IMR-90 (cell line): Measurements from ENCODE around the gene UPB1. TPM values are rescaled to one million over a fixed set of nuclear protein-coding genes. Genes with fewer than 3 reads are reported as not detected.

Experiments used
- ATAC-seq: fragments of 200-7000 bp; cut with Tn5 transposase; 2 replicates; pipeline ENCODE4 v1.9.1; 2020; ENCODE audit warnings: low read depth, mild to moderate bottlenecking, moderate library complexity
- BruUV-seq: library from RNA; stranded (reverse); fragments of 400-500 nt; replicated peaks from 2 replicates; lab custom pipeline; 2021; lab: Mats Ljungman, UMichigan
- CTCF ChIA-PET: fragments of 300-600 bp; formaldehyde crosslinking; extraction: SDS; loops from one replicate; lab custom pipeline; 2021; ENCODE audit warnings: antibody characterized with exemption; lab: Yijun Ruan, JAX
- POLR2A ChIA-PET: fragments of 300-600 bp; sonication (Branson Sonifier 250); formaldehyde crosslinking; loops from one replicate; lab custom pipeline; 2022; ENCODE audit warnings: antibody characterized with exemption; ENCODE audit not compliant: unreplicated experiment; lab: Charles Lee
- DNase-seq: peaks from one replicate; pipeline ENCODE4 v3.0.0; 2013
- H2AFZ ChIP-seq: replicated peaks from 2 replicates; pipeline ENCODE3; 2013; ENCODE audit warnings: low read length, mild to moderate bottlenecking; ENCODE audit not compliant: poor library complexity
- H2AK5ac ChIP-seq: 2 replicates; pipeline ENCODE4 v1.6.1; 2013; ENCODE audit warnings: low read depth, low read length, inconsistent platforms
- H2AK9ac ChIP-seq: replicated peaks from 2 replicates; pipeline ENCODE3; 2013; ENCODE audit warnings: mild to moderate bottlenecking, low read depth, low read length, moderate library complexity; ENCODE audit not compliant: poor library complexity
- H2BK120ac ChIP-seq: 2 replicates; pipeline ENCODE4 v1.6.1; 2013; ENCODE audit warnings: low read depth, low read length, inconsistent platforms
- H2BK15ac ChIP-seq: 3 replicates; pipeline ENCODE4 v1.6.1; 2013; ENCODE audit warnings: low read depth, low read length, inconsistent platforms
- H2BK20ac ChIP-seq: 2 replicates; pipeline ENCODE4 v1.6.1; 2013; ENCODE audit warnings: low read depth, mild to moderate bottlenecking, inconsistent platforms, low read length, moderate library complexity
- H2BK5ac ChIP-seq: 2 replicates; pipeline ENCODE4 v1.6.1; 2013; ENCODE audit warnings: mild to moderate bottlenecking, low read depth, low read length, inconsistent platforms; ENCODE audit not compliant: poor library complexity, severe bottlenecking
- H3K14ac ChIP-seq: replicated peaks from 2 replicates; pipeline ENCODE4 v1.6.1; 2013; ENCODE audit warnings: low read depth, low read length, inconsistent platforms
- H3K18ac ChIP-seq: 2 replicates; pipeline ENCODE4 v1.6.1; 2013; ENCODE audit warnings: low read depth, low read length, control low read depth
- H3K23ac ChIP-seq: 2 replicates; pipeline ENCODE4 v1.6.1; 2013; ENCODE audit warnings: low read depth, low read length, inconsistent platforms
- H3K27ac ChIP-seq: 2 replicates; pipeline ENCODE4 v1.5.1; 2013; ENCODE audit warnings: mild to moderate bottlenecking, control low read depth, low read length; ENCODE audit not compliant: insufficient read depth
- H3K27me3 ChIP-seq: 2 replicates; pipeline ENCODE4 v1.6.1; 2013; ENCODE audit warnings: low read length; ENCODE audit not compliant: control insufficient read depth, insufficient read depth
- H3K36me3 ChIP-seq: 2 replicates; pipeline ENCODE4 v1.6.1; 2013; ENCODE audit warnings: low read length, mixed read lengths; ENCODE audit not compliant: control insufficient read depth, insufficient read depth
- H3K4ac ChIP-seq: 2 replicates; pipeline ENCODE4 v1.6.1; 2013; ENCODE audit warnings: low read depth, low read length, inconsistent platforms
- H3K4me1 ChIP-seq: 2 replicates; pipeline ENCODE4 v1.6.1; 2013; ENCODE audit warnings: low read length, mixed read lengths; ENCODE audit not compliant: control insufficient read depth, insufficient read depth
- H3K4me2 ChIP-seq: 2 replicates; pipeline ENCODE4 v1.6.1; 2013; ENCODE audit warnings: low read depth, mild to moderate bottlenecking, control low read depth, low read length, moderate library complexity
- H3K4me3 ChIP-seq: 2 replicates; pipeline ENCODE4 v1.5.1; 2013; ENCODE audit warnings: low read depth, mild to moderate bottlenecking, control low read depth, low read length, moderate library complexity; ENCODE audit not compliant: insufficient read depth
- H3K56ac ChIP-seq: 2 replicates; pipeline ENCODE4 v1.6.1; 2013; ENCODE audit warnings: low read length, inconsistent platforms; ENCODE audit not compliant: insufficient read depth; ENCODE audit errors: extremely low read depth
- H3K79me1 ChIP-seq, 2 experiments: 2 replicates each; pipeline ENCODE4 v1.6.1; 2013; ENCODE audit warnings: low read length in 2 of 2, inconsistent platforms in 1 of 2, low read depth in 1 of 2
- H3K9ac ChIP-seq: 2 replicates; pipeline ENCODE4 v1.6.1; 2013; ENCODE audit warnings: low read depth, low read length, control low read depth
- H3K9me1 ChIP-seq: 2 replicates; pipeline ENCODE4 v1.6.1; 2013; ENCODE audit warnings: low read length, inconsistent platforms; ENCODE audit not compliant: insufficient read depth
- H3K9me3 ChIP-seq: 2 replicates; pipeline ENCODE4 v1.6.1; 2013; ENCODE audit warnings: low read length; ENCODE audit not compliant: control insufficient read depth, insufficient read depth
- H4K20me1 ChIP-seq: 2 replicates; pipeline ENCODE4 v1.6.1; 2013; ENCODE audit warnings: low read length, inconsistent platforms; ENCODE audit not compliant: insufficient read depth
- H4K5ac ChIP-seq: 2 replicates; pipeline ENCODE4 v1.6.1; 2013; ENCODE audit warnings: mild to moderate bottlenecking, low read depth, low read length, control low read depth
- H4K8ac ChIP-seq, 2 experiments: 2 replicates each; pipeline ENCODE4 v1.6.1; 2013; ENCODE audit warnings: low read depth in 2 of 2, low read length in 2 of 2, control low read depth in 1 of 2, inconsistent platforms in 1 of 2
- H4K91ac ChIP-seq: 2 replicates; pipeline ENCODE4 v1.6.1; 2013; ENCODE audit warnings: low read depth, low read length, inconsistent platforms; ENCODE audit not compliant: insufficient read depth
- BHLHE40 ChIP-seq: fragments of 150-350 bp; IDR thresholded peaks from 2 replicates; pipeline ENCODE4 v1.6.1; 2016; ENCODE audit warnings: mild to moderate bottlenecking, low read depth, low read length
- CEBPB ChIP-seq: IDR thresholded peaks from 2 replicates; pipeline ENCODE4 v1.6.1; 2012; ENCODE audit warnings: low read depth, low read length, improper control_type of control experiment
- FOS ChIP-seq: fragments of 150-350 bp; IDR thresholded peaks from 2 replicates; pipeline ENCODE4 v1.6.1; 2016; ENCODE audit warnings: low read depth, low read length
- MAFK ChIP-seq: IDR thresholded peaks from 2 replicates; pipeline ENCODE4 v1.6.1; 2012; ENCODE audit warnings: low read depth, low read length, improper control_type of control experiment
- MAZ ChIP-seq: IDR thresholded peaks from 2 replicates; pipeline ENCODE4 v1.6.1; 2012; ENCODE audit warnings: low read depth, mild to moderate bottlenecking, low read length, improper control_type of control experiment, moderate library complexity, borderline replicate concordance
- MXI1 ChIP-seq: IDR thresholded peaks from 2 replicates; pipeline ENCODE4 v1.6.1; 2012; ENCODE audit warnings: low read depth, mild to moderate bottlenecking, low read length, moderate library complexity, borderline replicate concordance
- NFE2L2 ChIP-seq: fragments of 150-350 bp; IDR thresholded peaks from 2 replicates; pipeline ENCODE4 v1.6.1; 2016; ENCODE audit warnings: low read depth, mild to moderate bottlenecking, low read length
- RAD21 ChIP-seq: IDR thresholded peaks from 2 replicates; pipeline ENCODE4 v1.6.1; 2012; ENCODE audit warnings: low read length, improper control_type of control experiment
- RCOR1 ChIP-seq: IDR thresholded peaks from 2 replicates; pipeline ENCODE4 v1.6.1; 2012; ENCODE audit warnings: mild to moderate bottlenecking, low read length, improper control_type of control experiment; ENCODE audit not compliant: insufficient replicate concordance
- RFX5 ChIP-seq: IDR thresholded peaks from 2 replicates; pipeline ENCODE4 v1.8.0; 2012; ENCODE audit warnings: low read depth, mild to moderate bottlenecking, low read length, moderate library complexity
- SMC3 ChIP-seq: fragments of 150-350 bp; IDR thresholded peaks from 2 replicates; pipeline ENCODE4 v1.6.1; 2016; ENCODE audit warnings: low read depth, mild to moderate bottlenecking, antibody characterized with exemption, low read length, moderate library complexity
- WGBS, 2 experiments: methylation state at CpG; one replicate each; pipeline versions ENCODE4 v1.1.5 to v1.1.7; 2013; ENCODE audit warnings: missing lambda C conversion rate in 2 of 2; ENCODE audit not compliant: insufficient read length in 1 of 2; ENCODE audit errors: extremely low coverage in 2 of 2; 5-methylcytosine and 5-hydroxymethylcytosine counted together
- dilution Hi-C: fragments of 300-500 bp; cut with HindIII; formaldehyde crosslinking; loops from one replicate; pipeline ENCODE4 v1.14.3; 2018; ENCODE audit warnings: low sequenced_read_pairs; ENCODE audit not compliant: unreplicated experiment
- in situ Hi-C: fragments of 300-500 bp; cut with MboI; formaldehyde crosslinking; loops from 3 replicates; pipeline ENCODE4 v1.14.3; 2019; ENCODE audit warnings: low sequenced_read_pairs, inconsistent platforms, mixed read lengths
- intact Hi-C: fragments of 100-400 bp; cut with micrococcal nuclease; formaldehyde crosslinking; loops from 2 replicates; pipeline ENCODE4 v1.10.0; 2022
- polyA plus RNA-seq, 3 experiments: library from polyadenylated mRNA; depleted of rRNA; stranded (reverse); fragments of >200 nt; gene quantifications; 2 replicates each; pipeline ENCODE4 v1.2.3, GENCODE V29; 2012; ENCODE audit warnings: low replicate concordance in 1 of 3
- total RNA-seq: library from RNA; depleted of rRNA; stranded (reverse); fragments of >200 nt; gene quantifications from 2 replicates; pipeline ENCODE4 v1.2.3, GENCODE V29; 2012
- TF ChIP-seq, protein P1 (sequence below): fragments of 150-350 bp; IDR thresholded peaks from 2 replicates; pipeline ENCODE4 v1.6.1; 2016; ENCODE audit warnings: low read depth, mild to moderate bottlenecking, low read length, moderate library complexity, borderline replicate concordance
- TF ChIP-seq, protein P2 (sequence below): fragments of 150-350 bp; IDR thresholded peaks from 2 replicates; pipeline ENCODE4 v1.6.1; 2017; ENCODE audit warnings: mild to moderate bottlenecking, antibody characterized with exemption, low read length, low read depth
- TF ChIP-seq, protein P3 (sequence below): conservative IDR thresholded peaks from 2 replicates; pipeline ENCODE4 v1.5.1; 2012; ENCODE audit warnings: mild to moderate bottlenecking, low read depth, low read length, improper control_type of control experiment

UPB1 gene
- total and polyA plus RNA-seq, 2 of the 4 experiments (the other 2 are of a cell fraction) = under 0.01 to 0.02 TPM

DNA sequence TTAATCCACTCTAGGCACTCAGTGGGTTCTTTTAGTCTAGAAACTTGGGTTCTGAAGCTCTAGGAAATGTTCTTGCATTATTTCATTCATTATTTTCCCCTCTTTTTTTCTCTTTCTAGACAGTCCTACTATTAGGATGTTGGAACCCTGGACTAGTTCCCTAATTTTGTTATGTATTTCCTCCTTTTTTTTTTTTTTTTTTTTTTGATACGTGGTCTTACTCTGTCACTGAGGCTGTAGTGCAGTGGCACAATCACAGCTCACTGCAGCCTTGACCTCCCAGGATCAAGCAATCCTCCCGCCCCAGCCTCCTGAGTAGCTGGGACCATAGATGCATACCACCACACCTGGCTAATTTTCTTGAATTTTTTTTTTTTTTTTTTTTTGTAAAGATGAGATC is 9.4 kb downstream of the UPB1 start:
- peaks cover 5% of the 10 kb centered on the region for H3K4me1 ChIP-seq
- H4K20me1 ChIP-seq = no peaks in the 10 kb centered on the region
- no peak overlapping the region for H3K23ac ChIP-seq
- no peak overlapping the region for H2BK20ac ChIP-seq
- BruUV-seq = no TSS peak
- no peak for DNase-seq
- H2BK5ac ChIP-seq = no peak overlapping the region
- no peak overlapping the region for H3K56ac ChIP-seq
- dilution Hi-C loops (no loop called here), in situ Hi-C loops (loop anchor here (5.0 kb wide), 1 partner anchor 87 kb away; no protein-coding TSS in a partner anchor), intact Hi-C loops (no loop called here)
- no peak overlapping the region for H4K5ac ChIP-seq
- no peak overlapping the region for H4K91ac ChIP-seq
- H2AK9ac ChIP-seq = no peak overlapping the region
- H3K4ac ChIP-seq = no peak overlapping the region
- no peak overlapping the region for H3K14ac ChIP-seq
- TF ChIP-seq, protein P1, sequence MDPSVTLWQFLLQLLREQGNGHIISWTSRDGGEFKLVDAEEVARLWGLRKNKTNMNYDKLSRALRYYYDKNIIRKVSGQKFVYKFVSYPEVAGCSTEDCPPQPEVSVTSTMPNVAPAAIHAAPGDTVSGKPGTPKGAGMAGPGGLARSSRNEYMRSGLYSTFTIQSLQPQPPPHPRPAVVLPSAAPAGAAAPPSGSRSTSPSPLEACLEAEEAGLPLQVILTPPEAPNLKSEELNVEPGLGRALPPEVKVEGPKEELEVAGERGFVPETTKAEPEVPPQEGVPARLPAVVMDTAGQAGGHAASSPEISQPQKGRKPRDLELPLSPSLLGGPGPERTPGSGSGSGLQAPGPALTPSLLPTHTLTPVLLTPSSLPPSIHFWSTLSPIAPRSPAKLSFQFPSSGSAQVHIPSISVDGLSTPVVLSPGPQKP = no peak
- no peak for TF ChIP-seq RFX5
- TF ChIP-seq FOS = no peak
- no peak for TF ChIP-seq MAFK
- TF ChIP-seq CEBPB = no peak
- TF ChIP-seq RCOR1 = no peak
- no peak for TF ChIP-seq RAD21
- TF ChIP-seq, protein P2, sequence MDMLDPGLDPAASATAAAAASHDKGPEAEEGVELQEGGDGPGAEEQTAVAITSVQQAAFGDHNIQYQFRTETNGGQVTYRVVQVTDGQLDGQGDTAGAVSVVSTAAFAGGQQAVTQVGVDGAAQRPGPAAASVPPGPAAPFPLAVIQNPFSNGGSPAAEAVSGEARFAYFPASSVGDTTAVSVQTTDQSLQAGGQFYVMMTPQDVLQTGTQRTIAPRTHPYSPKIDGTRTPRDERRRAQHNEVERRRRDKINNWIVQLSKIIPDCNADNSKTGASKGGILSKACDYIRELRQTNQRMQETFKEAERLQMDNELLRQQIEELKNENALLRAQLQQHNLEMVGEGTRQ = no peak
- no peak for TF ChIP-seq NFE2L2
- no peak for TF ChIP-seq BHLHE40
- TF ChIP-seq, protein P3, sequence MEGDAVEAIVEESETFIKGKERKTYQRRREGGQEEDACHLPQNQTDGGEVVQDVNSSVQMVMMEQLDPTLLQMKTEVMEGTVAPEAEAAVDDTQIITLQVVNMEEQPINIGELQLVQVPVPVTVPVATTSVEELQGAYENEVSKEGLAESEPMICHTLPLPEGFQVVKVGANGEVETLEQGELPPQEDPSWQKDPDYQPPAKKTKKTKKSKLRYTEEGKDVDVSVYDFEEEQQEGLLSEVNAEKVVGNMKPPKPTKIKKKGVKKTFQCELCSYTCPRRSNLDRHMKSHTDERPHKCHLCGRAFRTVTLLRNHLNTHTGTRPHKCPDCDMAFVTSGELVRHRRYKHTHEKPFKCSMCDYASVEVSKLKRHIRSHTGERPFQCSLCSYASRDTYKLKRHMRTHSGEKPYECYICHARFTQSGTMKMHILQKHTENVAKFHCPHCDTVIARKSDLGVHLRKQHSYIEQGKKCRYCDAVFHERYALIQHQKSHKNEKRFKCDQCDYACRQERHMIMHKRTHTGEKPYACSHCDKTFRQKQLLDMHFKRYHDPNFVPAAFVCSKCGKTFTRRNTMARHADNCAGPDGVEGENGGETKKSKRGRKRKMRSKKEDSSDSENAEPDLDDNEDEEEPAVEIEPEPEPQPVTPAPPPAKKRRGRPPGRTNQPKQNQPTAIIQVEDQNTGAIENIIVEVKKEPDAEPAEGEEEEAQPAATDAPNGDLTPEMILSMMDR = no peak
- no peak for TF ChIP-seq SMC3
- TF ChIP-seq MAZ = no peak
- no peak for TF ChIP-seq MXI1
- peaks cover 2% of the 10 kb centered on the region; the same call in 1 of the 2 replicates for H3K9me1 ChIP-seq
- no peak overlapping the region for H3K18ac ChIP-seq
- H3K4me2 ChIP-seq = no peak overlapping the region
- no peaks in the 10 kb centered on the region for H3K9me3 ChIP-seq
- peaks cover 4% of the 10 kb centered on the region; the same call in 1 of the 2 replicates for H3K27me3 ChIP-seq
- ChIA-PET CTCF (interaction anchor here (0.7 to 1.0 kb wide), 2 partner anchors 61 to 81 kb away, joined by 3 to 4 read pairs; no protein-coding TSS in a partner anchor), POLR2A (no interaction called here)
- H3K36me3 ChIP-seq = no peaks in the 10 kb centered on the region
- H3K9ac ChIP-seq = no peak overlapping the region
- H2BK15ac ChIP-seq = no peak overlapping the region
- H3K4me3 ChIP-seq = no peak overlapping the region
- no peaks in the 10 kb centered on the region for H3K79me1 ChIP-seq
- H2AK5ac ChIP-seq = no peak overlapping the region
- no CpG with 5 or more reads among the region's 2 CpGs for WGBS, 2 experiments
- H2BK120ac ChIP-seq = no peak overlapping the region
- ATAC-seq = no peak
- no peak overlapping the region for H4K8ac ChIP-seq
- H2AFZ ChIP-seq = no peak overlapping the region
- H3K27ac ChIP-seq = no peak overlapping the region
